Stimulated activated CD4-positive, alpha-beta T cell treated with anti-CD3 and anti-CD28 coated beads, TNF-alpha, amount 100 ng/mL, for 48 hours (primary cell): ENCODE data around the gene GRK5.

Experiments used
- DNase-seq, 3 donors: peaks; one replicate each; pipeline ENCODE4 v3.0.0-alpha.2; 2020; ENCODE audit warnings: low read depth in 3 of 3

The GRK5 gene

GRCh38 chr10:119378737-119379067 lies 171.3 kb downstream of the GRK5 start:
- no peak for DNase-seq

GRCh38 chr10:119379466-119380071 lies 172.2 kb downstream of the GRK5 start:
- no peak for DNase-seq

GRCh38 chr10:119383174-119383856 lies 175.9 kb downstream of the GRK5 start:
- no peak for DNase-seq

GRCh38 chr10:119384127-119384526 lies 176.8 kb downstream of the GRK5 start:
- DNase-seq, result no peak

- no peak for DNase-seq
Observed at GRCh38 chr10:119386666-119387065, 179.3 kb downstream of the GRK5 start.

GRCh38 chr10:119388849-119389345 lies 181.5 kb downstream of the GRK5 start:
- DNase-seq, result no peak

GRCh38 chr10:119391440-119392251 lies 184.3 kb downstream of the GRK5 start:
- no peak for DNase-seq

- DNase-seq, result no peak
Observed at GRCh38 chr10:119393019-119393418, 185.6 kb downstream of the GRK5 start.

- no peak for DNase-seq
Observed at GRCh38 chr10:119393421-119393820, 186.1 kb downstream of the GRK5 start.

GRCh38 chr10:119393845-119394244 lies 186.5 kb downstream of the GRK5 start:
- DNase-seq, result no peak

- no peak for DNase-seq
Observed at GRCh38 chr10:119394657-119395279, 187.4 kb downstream of the GRK5 start.

- no peak for DNase-seq
Observed at GRCh38 chr10:119395280-119396007, 188.1 kb downstream of the GRK5 start.

- DNase-seq, result no peak
Observed at GRCh38 chr10:119396008-119396708, 188.8 kb downstream of the GRK5 start.

GRCh38 chr10:119396709-119397071 lies 189.3 kb downstream of the GRK5 start:
- DNase-seq, result no peak

- DNase-seq, result no peak
Observed at GRCh38 chr10:119397416-119397815, 190.0 kb downstream of the GRK5 start.

GRCh38 chr10:119398996-119399395 lies 191.6 kb downstream of the GRK5 start:
- DNase-seq, result no peak

GRCh38 chr10:119399466-119399865 lies 192.1 kb downstream of the GRK5 start:
- DNase-seq, result no peak

GRCh38 chr10:119401671-119402395 lies 194.5 kb downstream of the GRK5 start:
- no peak for DNase-seq

- DNase-seq, result no peak
Observed at GRCh38 chr10:119403921-119404320, 196.6 kb downstream of the GRK5 start.
